Endometrial microvascular endothelial cells (primary cell): ENCODE data around the gene MTFP1. TPM values are rescaled to one million over a fixed set of nuclear protein-coding genes. Genes with fewer than 3 reads are reported as not detected.

Experiments
- in situ Hi-C: cut with HindIII; loops from 2 replicates; pipeline ENCODE4 v1.10.0; 2017; ENCODE audit warnings: low sequenced_read_pairs, low pct_unique_long_range_greater_than_20kb; ENCODE audit errors: inconsistent ontology term
- total RNA-seq: library from RNA; depleted of rRNA; stranded (reverse); fragments of >200 nt; gene quantifications from one replicate; pipeline ENCODE4 v1.2.3, GENCODE V29; 2015; ENCODE audit errors: inconsistent ontology term

The MTFP1 gene
- total RNA-seq, 1 donor from 2014 or later, result 86.3 TPM

GRCh38 chr22:30423301-30423958 is 2.1 kb upstream of the MTFP1 start:
- in situ Hi-C loops, result no loop called here

- in situ Hi-C loops, result no loop called here
These were observed 1.5 kb upstream of the MTFP1 start for GRCh38 chr22:30423959-30424533.

- in situ Hi-C loops, result loop anchor here (25.0 kb wide), 1 partner anchor 137 kb away; the partner anchor contains the start of gene CASTOR1
These were observed 838 bp upstream of the MTFP1 start for GRCh38 chr22:30424534-30425326.

GRCh38 chr22:30425327-30425615 is 297 bp upstream of the MTFP1 start:
- in situ Hi-C loops, result loop anchor here (25.0 kb wide), 1 partner anchor 138 kb away; the partner anchor contains the start of gene CASTOR1

- in situ Hi-C loops, result loop anchor here (25.0 kb wide), 1 partner anchor 139 kb away; the partner anchor contains the start of gene CASTOR1
These were observed 1.1 kb downstream of the MTFP1 start for GRCh38 chr22:30426388-30427353.

GRCh38 chr22:30427871-30428270 is 2.3 kb downstream of the MTFP1 start:
- in situ Hi-C loops, result loop anchor here (25.0 kb wide), 1 partner anchor 141 kb away; the partner anchor contains the start of gene CASTOR1

GRCh38 chr22:30429887-30430286 is 4.3 kb downstream of the MTFP1 start:
- in situ Hi-C loops, result loop anchor here (25.0 kb wide), 1 partner anchor 143 kb away; the partner anchor contains the start of gene CASTOR1

- in situ Hi-C loops, result loop anchor here (25.0 kb wide), 1 partner anchor 144 kb away; the partner anchor contains the start of gene CASTOR1
These were observed 5.4 kb downstream of the MTFP1 start for GRCh38 chr22:30430933-30431332.

- in situ Hi-C loops, result loop anchor here (25.0 kb wide), 1 partner anchor 145 kb away; the partner anchor contains the start of gene CASTOR1
These were observed 6.5 kb downstream of the MTFP1 start for GRCh38 chr22:30432096-30432495.

GRCh38 chr22:30432520-30432919 is 7.0 kb downstream of the MTFP1 start:
- in situ Hi-C loops, result loop anchor here (25.0 kb wide), 1 partner anchor 145 kb away; the partner anchor contains the start of gene CASTOR1

GRCh38 chr22:30433227-30433626 is 7.7 kb downstream of the MTFP1 start:
- in situ Hi-C loops, result loop anchor here (25.0 kb wide), 1 partner anchor 146 kb away; the partner anchor contains the start of gene CASTOR1

- in situ Hi-C loops, result loop anchor here (25.0 kb wide), 1 partner anchor 146 kb away; the partner anchor contains the start of gene CASTOR1
These were observed 8.2 kb downstream of the MTFP1 start for GRCh38 chr22:30433773-30434172.

- in situ Hi-C loops, result loop anchor here (25.0 kb wide), 1 partner anchor 148 kb away; the partner anchor contains the start of gene CASTOR1
These were observed 9.3 kb downstream of the MTFP1 start for GRCh38 chr22:30434843-30435242.

GRCh38 chr22:30435674-30436126 is 10.1 kb downstream of the MTFP1 start:
- in situ Hi-C loops, result loop anchor here (25.0 kb wide), 1 partner anchor 148 kb away; the partner anchor contains the start of gene CASTOR1

GRCh38 chr22:30436196-30436595 is 10.6 kb downstream of the MTFP1 start:
- in situ Hi-C loops, result loop anchor here (25.0 kb wide), 1 partner anchor 149 kb away; the partner anchor contains the start of gene CASTOR1

GRCh38 chr22:30438559-30438958 is 13.0 kb downstream of the MTFP1 start:
- in situ Hi-C loops, result loop anchor here (25.0 kb wide), 1 partner anchor 151 kb away; the partner anchor contains the start of gene CASTOR1

GRCh38 chr22:30439226-30439625 is 13.7 kb downstream of the MTFP1 start:
- in situ Hi-C loops, result loop anchor here (25.0 kb wide), 1 partner anchor 152 kb away; the partner anchor contains the start of gene CASTOR1

- in situ Hi-C loops, result loop anchor here (25.0 kb wide), 1 partner anchor 153 kb away; the partner anchor contains the start of gene CASTOR1
These were observed 14.3 kb downstream of the MTFP1 start for GRCh38 chr22:30439836-30440235.
